ENCODE results near the gene UCHL5. TPM values are rescaled to one million over a fixed set of nuclear protein-coding genes. Genes with fewer than 3 reads are reported as not detected.

UCHL5 gene
- total and polyA plus RNA-seq, 2 donors (not counting 3 experiments of a cell fraction or from before 2014, with no cell fraction given) = 9.8 to 45.6 TPM

DNA sequence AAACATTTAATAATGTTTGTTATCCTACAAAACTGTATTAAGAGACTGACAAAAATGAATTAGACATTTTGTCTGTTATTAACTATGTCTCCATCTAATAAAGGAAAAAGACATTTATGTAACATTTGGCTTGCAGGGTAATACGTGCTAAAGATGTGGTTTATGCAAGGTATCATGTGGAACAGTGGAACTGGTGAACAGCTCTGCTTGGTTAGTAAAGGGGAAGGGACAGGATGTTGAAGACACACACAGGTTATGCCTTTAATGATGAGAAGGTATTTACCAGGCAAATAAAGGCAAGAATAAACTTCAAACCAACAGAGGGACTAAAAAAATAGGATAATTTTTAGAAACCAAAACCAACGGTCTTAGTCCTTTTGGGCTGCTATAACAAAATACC, 93.1 kb downstream of the UCHL5 start:
- no peak for FAIRE-seq

DNA sequence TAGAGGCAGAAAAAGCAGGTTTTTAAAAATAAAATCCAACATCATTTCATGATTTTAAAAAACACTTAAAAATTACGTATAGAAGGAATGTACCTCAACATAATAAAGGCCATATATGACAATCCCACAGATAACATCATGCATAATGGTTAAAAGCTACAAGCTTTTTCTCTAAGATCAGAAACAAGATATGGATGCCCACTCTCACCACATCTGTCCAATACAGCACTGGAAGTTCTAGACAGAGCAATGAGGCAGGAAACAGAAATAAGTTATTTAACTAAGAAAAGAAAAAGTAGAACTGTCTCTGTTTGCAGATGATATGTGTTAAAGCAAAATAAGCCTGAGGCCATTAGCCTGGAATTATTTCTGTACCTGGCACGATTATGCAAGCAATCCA, 96.3 kb downstream of the UCHL5 start:
- H2AFZ ChIP-seq (ENCODE audit: low read depth, low read length) = no peak overlapping the region
- DNase-seq (ENCODE audit: low read depth, low spot score) (no peak), FAIRE-seq (no peak)
- no peaks in the 10 kb centered on the region for H3K27me3 ChIP-seq (ENCODE audit: control insufficient read depth in 2 of 2, insufficient read depth in 2 of 2, low read length in 2 of 2)
- H3K4me3 ChIP-seq (replicated peaks in 1 of 3; ENCODE audit: insufficient read depth in 1 of 3, low read depth in 1 of 3, low read length in 3 of 3) = no peak overlapping the region
- no peak overlapping the region for H3K27ac ChIP-seq (ENCODE audit: insufficient read depth, low read depth, low read length)
- no TSS peak for BruUV-seq (replicated peaks)
- no peaks in the 10 kb centered on the region for H3K36me3 ChIP-seq (ENCODE audit: control insufficient read depth in 2 of 2, extremely low read depth in 1 of 2, insufficient read depth in 2 of 2, low read length in 2 of 2)
- no peaks in the 10 kb centered on the region for H4K20me1 ChIP-seq (replicated peaks; ENCODE audit: control insufficient read depth, extremely low read depth, insufficient read depth, low read length)
- intact Hi-C loops (cut with micrococcal nuclease) (no loop called here), dilution Hi-C loops (cut with MboI; ENCODE audit: extremely low pct_ligation_motif_present, low sequenced_read_pairs) (no loop called here)
- ChIA-PET POLR2A (no interaction called here), CTCF (interaction anchor here (0.7 kb wide), 1 partner anchor 162 kb away, joined by 3 read pairs; no protein-coding TSS in a partner anchor)
- H3K9me1 ChIP-seq (replicated peaks; ENCODE audit: control insufficient read depth, extremely low read depth, insufficient read depth, low read length) = no peaks in the 10 kb centered on the region
- H3K4me1 ChIP-seq (ENCODE audit: control insufficient read depth, extremely low read depth, insufficient read depth, low read length) = peaks cover 13% of the 10 kb centered on the region
- TF ChIP-seq EZH2 (IDR thresholded peaks at IDR 0.05; ENCODE audit: borderline replicate concordance, low read depth, low read length, severe bottlenecking) (no peak), JUN (IDR thresholded peaks at IDR 0.05; ENCODE audit: borderline replicate concordance, insufficient read depth, insufficient read length, low read depth) (no peak)
- no peak overlapping the region for H3K4me2 ChIP-seq (ENCODE audit: insufficient read depth, low read length)
- H3K79me2 ChIP-seq (ENCODE audit: control insufficient read depth, insufficient read depth, low read length) = no peaks in the 10 kb centered on the region
- no peak overlapping the region for H3K9ac ChIP-seq (replicated peaks; ENCODE audit: extremely low read depth, insufficient read depth, low read length)
- H3K9me3 ChIP-seq (replicated peaks; ENCODE audit: control insufficient read depth, insufficient read depth, low read length) = no peaks in the 10 kb centered on the region

More for the DNA sequence above, 93.1 kb downstream of the UCHL5 start:
- Histone ChIP-seq H3K4me1 (ENCODE audit: control insufficient read depth, extremely low read depth, insufficient read depth, low read length) (peaks cover 25% of the 10 kb centered on the region), H3K36me3 (ENCODE audit: control insufficient read depth in 2 of 2, extremely low read depth in 1 of 2, insufficient read depth in 2 of 2, low read length in 2 of 2) (no peaks in the 10 kb centered on the region), H3K4me2 (ENCODE audit: insufficient read depth, low read length) (no peak overlapping the region), H4K20me1 (replicated peaks; ENCODE audit: control insufficient read depth, extremely low read depth, insufficient read depth, low read length) (no peaks in the 10 kb centered on the region), H3K79me2 (ENCODE audit: control insufficient read depth, insufficient read depth, low read length) (no peaks in the 10 kb centered on the region), H3K9ac (replicated peaks; ENCODE audit: extremely low read depth, insufficient read depth, low read length) (no peak overlapping the region), H3K9me3 (replicated peaks; ENCODE audit: control insufficient read depth, insufficient read depth, low read length) (no peaks in the 10 kb centered on the region), H3K4me3 (replicated peaks in 1 of 3; ENCODE audit: insufficient read depth in 1 of 3, low read depth in 1 of 3, low read length in 3 of 3) (no peak overlapping the region), H2AFZ (ENCODE audit: low read depth, low read length) (no peak overlapping the region), H3K27ac (ENCODE audit: insufficient read depth, low read depth, low read length) (no peak overlapping the region), H3K27me3 (ENCODE audit: control insufficient read depth in 2 of 2, insufficient read depth in 2 of 2, low read length in 2 of 2) (no peaks in the 10 kb centered on the region), H3K9me1 (replicated peaks; ENCODE audit: control insufficient read depth, extremely low read depth, insufficient read depth, low read length) (no peaks in the 10 kb centered on the region)
- dilution Hi-C loops (cut with MboI; ENCODE audit: extremely low pct_ligation_motif_present, low sequenced_read_pairs) = no loop called here
- no TSS peak for BruUV-seq (replicated peaks)
- ChIA-PET CTCF (interaction anchor here (1.3 kb wide), 1 partner anchor 14 kb away, joined by 4 read pairs; no protein-coding TSS in a partner anchor), POLR2A (interaction anchor here (2.7 kb wide), 1 partner anchor 156 kb away, joined by 10 read pairs; the partner anchor contains the start of gene RGS2)
- TF ChIP-seq JUN (IDR thresholded peaks at IDR 0.05; ENCODE audit: borderline replicate concordance, insufficient read depth, insufficient read length, low read depth) (no peak), FOS (IDR thresholded peaks at IDR 0.05; ENCODE audit: borderline replicate concordance, insufficient read depth, low read length) (no peak), EZH2 (IDR thresholded peaks at IDR 0.05; ENCODE audit: borderline replicate concordance, low read depth, low read length, severe bottlenecking) (no peak), POLR2AphosphoS5 (IDR thresholded peaks at IDR 0.05; ENCODE audit: insufficient read depth, low read depth, low read length) (no peak), POLR2A (IDR thresholded peaks at IDR 0.05; ENCODE audit: low read depth, low read length) (no peak), MYC (IDR thresholded peaks at IDR 0.05; ENCODE audit: low read depth, low read length) (no peak)
- TF ChIP-seq, protein P1, sequence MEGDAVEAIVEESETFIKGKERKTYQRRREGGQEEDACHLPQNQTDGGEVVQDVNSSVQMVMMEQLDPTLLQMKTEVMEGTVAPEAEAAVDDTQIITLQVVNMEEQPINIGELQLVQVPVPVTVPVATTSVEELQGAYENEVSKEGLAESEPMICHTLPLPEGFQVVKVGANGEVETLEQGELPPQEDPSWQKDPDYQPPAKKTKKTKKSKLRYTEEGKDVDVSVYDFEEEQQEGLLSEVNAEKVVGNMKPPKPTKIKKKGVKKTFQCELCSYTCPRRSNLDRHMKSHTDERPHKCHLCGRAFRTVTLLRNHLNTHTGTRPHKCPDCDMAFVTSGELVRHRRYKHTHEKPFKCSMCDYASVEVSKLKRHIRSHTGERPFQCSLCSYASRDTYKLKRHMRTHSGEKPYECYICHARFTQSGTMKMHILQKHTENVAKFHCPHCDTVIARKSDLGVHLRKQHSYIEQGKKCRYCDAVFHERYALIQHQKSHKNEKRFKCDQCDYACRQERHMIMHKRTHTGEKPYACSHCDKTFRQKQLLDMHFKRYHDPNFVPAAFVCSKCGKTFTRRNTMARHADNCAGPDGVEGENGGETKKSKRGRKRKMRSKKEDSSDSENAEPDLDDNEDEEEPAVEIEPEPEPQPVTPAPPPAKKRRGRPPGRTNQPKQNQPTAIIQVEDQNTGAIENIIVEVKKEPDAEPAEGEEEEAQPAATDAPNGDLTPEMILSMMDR (IDR thresholded peaks at IDR 0.05; ENCODE audit: extremely low read depth in 1 of 2, insufficient read depth in 1 of 2, low read depth in 1 of 2, low read length in 2 of 2) = no peak
- no peak for DNase-seq (ENCODE audit: low read depth, low spot score)
- intact Hi-C loops (cut with micrococcal nuclease) = loop anchor here (2.0 kb wide), 1 partner anchor 27 kb away; no protein-coding TSS in a partner anchor

All from endothelial cell of umbilical vein (primary cell).